HAP-1 (cell line): ENCODE data around the gene CAMK4.
A peak's percentile ranks its signal among the peaks of the same experiment; 100 is the strongest.
"Not testable (repeated sequence)": the region's sequence is repeated elsewhere in the genome, so short reads cannot be mapped to it uniquely, and the experiment has no call there.

Source experiments
- DNase-seq, 2 experiments: peaks; one replicate each; pipeline ENCODE4 v3.0.0-alpha.2; 2016 to 2020; ENCODE audit warnings: low spot score in 2 of 2
- H3K27me3 ChIP-seq: fragments of 250-450 bp; sonication (Bioruptor Pico); 2 replicates; pipeline ENCODE4 v1.5.1; 2020; ENCODE audit warnings: low read depth, mild to moderate bottlenecking, moderate library complexity
- H3K36me3 ChIP-seq: fragments of 250-450 bp; sonication (Bioruptor Pico); replicated peaks from 2 replicates; pipeline ENCODE4 v1.5.1; 2020; ENCODE audit warnings: mild to moderate bottlenecking
- H3K4me1 ChIP-seq: fragments of 250-450 bp; sonication (Bioruptor Pico); 2 replicates; pipeline ENCODE4 v1.5.1; 2020; ENCODE audit warnings: mild to moderate bottlenecking
- H3K4me3 ChIP-seq: fragments of 250-450 bp; sonication (Bioruptor Pico); 2 replicates; pipeline ENCODE4 v1.5.1; 2020; ENCODE audit warnings: mild to moderate bottlenecking, moderate library complexity
- H3K9me3 ChIP-seq: fragments of 250-450 bp; sonication (Bioruptor Pico); 2 replicates; pipeline ENCODE4 v1.5.1; 2020; ENCODE audit warnings: mild to moderate bottlenecking, moderate library complexity
- in situ Hi-C: fragments of 300-500 bp; cut with MboI; formaldehyde crosslinking; loops from 3 replicates; pipeline ENCODE4 v1.14.3; 2020; ENCODE audit warnings: low sequenced_read_pairs, inconsistent platforms, mixed read lengths

CAMK4 gene

DNA sequence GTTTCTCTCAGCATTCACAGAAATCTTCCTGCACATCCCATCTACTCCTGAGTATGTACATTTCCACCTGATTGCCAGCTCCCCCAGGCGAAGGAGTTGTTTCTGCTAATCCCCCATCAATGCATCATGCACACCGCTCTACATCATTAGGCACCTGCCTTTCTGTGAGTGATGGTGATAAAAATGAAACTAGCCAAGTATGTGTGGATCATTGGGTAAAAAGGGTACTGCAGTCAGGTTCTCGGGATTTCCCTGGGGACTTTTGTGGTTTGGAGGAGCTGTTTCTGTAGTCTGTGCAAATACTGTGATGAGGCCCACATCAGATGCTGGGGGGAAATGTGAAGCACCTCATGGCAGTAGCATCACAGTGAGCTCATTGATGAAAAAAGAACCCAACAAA, 30.4 kb downstream of the CAMK4 start:
- Histone ChIP-seq H3K4me1 (no peaks in the 10 kb centered on the region), H3K27me3 (no peaks in the 10 kb centered on the region), H3K4me3 (no peak overlapping the region)

DNA sequence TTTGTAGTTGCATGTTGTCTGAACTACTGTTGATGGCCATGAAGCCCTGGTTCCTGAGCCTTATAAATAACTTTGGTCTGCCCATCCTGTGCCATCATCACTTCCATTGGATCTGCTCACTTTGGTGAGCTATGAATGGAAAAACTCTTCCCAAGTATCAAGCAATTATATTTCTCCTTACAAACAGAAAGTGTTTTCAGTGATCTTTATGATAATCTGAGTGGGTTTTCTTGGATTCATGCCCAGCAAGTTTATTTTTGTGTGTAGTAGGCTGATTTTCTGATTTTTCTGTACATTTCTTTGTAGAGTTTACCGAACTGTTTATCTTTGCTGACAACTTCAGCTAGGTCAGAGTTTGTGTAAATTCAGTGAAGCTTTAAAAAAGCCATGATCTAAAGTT, 31.0 kb downstream of the CAMK4 start:
- H3K27me3 ChIP-seq = no peaks in the 10 kb centered on the region
- no peaks in the 10 kb centered on the region for H3K4me1 ChIP-seq
- no peak for DNase-seq
- H3K36me3 ChIP-seq = no peaks in the 10 kb centered on the region
- no peak overlapping the region for H3K4me3 ChIP-seq
- H3K9me3 ChIP-seq = no peaks in the 10 kb centered on the region
- in situ Hi-C loops = loop anchor here (25.0 kb wide), 1 partner anchor 493 kb away; no protein-coding TSS in a partner anchor

More for the DNA sequence above, 30.4 kb downstream of the CAMK4 start:
- in situ Hi-C loops = loop anchor here (25.0 kb wide), 1 partner anchor 492 kb away; no protein-coding TSS in a partner anchor
- DNase-seq = no peak
- Histone ChIP-seq H3K36me3 (no peaks in the 10 kb centered on the region), H3K9me3 (no peaks in the 10 kb centered on the region)

DNA sequence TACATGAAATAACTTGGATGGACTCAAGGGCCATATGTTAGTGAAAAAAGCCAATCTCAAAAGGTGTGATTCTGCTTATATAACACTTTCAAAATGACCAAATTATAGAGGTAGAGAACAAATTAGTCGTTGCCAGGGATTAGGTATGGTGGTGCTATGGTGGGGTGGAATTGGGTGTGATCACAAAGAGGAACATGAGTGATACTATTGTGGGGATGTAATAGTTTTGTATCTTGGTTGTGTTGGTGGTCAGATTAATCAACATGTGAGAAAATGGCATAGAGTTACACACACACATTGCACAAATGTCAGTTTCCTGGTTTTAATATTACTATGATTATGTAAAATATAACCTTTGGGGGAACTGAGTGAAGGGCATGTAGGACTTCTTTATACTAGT, 31.9 kb downstream of the CAMK4 start:
- no peak for DNase-seq
- in situ Hi-C loops = loop anchor here (25.0 kb wide), 1 partner anchor 494 kb away; no protein-coding TSS in a partner anchor
- Histone ChIP-seq H3K36me3 (no peaks in the 10 kb centered on the region), H3K4me3 (no peak overlapping the region), H3K4me1 (no peaks in the 10 kb centered on the region), H3K9me3 (no peaks in the 10 kb centered on the region), H3K27me3 (no peaks in the 10 kb centered on the region)

DNA sequence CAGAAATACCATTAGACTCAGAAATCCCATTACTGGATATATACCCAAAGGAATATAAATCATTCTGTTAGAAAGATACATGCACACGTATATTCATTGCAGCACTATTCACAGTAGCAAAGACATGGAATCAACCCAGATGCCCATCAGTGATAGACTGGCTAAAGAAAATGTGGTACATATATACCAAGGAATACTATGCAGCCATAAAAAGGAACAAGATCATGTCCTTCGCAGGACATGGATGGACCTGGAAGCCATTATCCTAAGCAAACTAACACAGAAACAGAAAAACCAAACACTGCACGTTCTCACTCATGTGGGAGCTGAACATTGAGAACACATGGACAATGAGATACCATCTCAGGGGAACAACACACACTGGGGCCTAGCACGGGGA, 33.4 kb downstream of the CAMK4 start:
- not testable (repeated sequence) for H3K27me3 ChIP-seq, H3K4me1 ChIP-seq, DNase-seq, H3K4me3 ChIP-seq, H3K36me3 ChIP-seq, H3K9me3 ChIP-seq
- in situ Hi-C loops = loop anchor here (25.0 kb wide), 1 partner anchor 495 kb away; no protein-coding TSS in a partner anchor

DNA sequence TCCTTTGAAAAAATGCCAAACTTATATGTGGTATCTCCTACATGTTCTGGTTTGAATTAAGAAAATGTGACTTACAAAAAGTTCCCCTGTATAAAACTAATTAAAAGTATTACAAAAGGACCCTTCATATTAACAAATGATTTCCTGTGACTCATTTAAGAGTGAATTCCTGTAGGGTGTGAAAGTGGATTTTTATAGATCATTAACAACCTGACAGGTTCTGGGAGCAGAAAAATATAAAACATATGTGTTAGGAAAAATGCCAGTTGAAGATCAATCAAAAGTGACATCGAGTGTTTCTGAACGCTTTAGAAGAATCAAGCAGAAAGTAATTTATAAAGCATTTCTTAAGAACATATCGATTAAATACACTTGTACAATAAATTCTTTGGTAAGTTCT, 35.5 kb downstream of the CAMK4 start:
- H3K4me1 ChIP-seq = no peaks in the 10 kb centered on the region
- no peaks in the 10 kb centered on the region for H3K36me3 ChIP-seq
- no peaks in the 10 kb centered on the region for H3K27me3 ChIP-seq
- no peak for DNase-seq
- no peaks in the 10 kb centered on the region for H3K9me3 ChIP-seq
- in situ Hi-C loops = loop anchor here (10.0 to 25.0 kb wide), 2 partner anchors 95 to 497 kb away; no protein-coding TSS in a partner anchor
- H3K4me3 ChIP-seq = no peak overlapping the region

DNA sequence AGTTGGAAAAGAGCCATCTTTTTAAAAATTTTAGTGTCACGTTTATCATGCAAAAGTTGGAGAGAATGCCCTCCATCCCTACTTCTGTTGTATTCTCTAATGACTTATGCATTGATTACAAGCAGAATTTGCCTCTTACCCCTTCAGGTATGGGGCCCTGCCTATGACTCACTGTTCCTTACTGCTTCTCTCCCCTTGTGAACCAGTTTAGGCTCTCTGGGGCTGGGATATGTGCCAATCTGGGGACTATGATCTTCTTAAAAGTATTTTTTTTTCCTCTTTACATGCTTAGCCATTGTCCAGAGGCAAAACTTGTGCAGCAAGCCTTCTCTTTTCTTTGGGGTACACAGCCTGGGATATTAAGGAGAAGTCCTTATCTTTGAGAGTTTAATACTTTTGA, 37.4 kb downstream of the CAMK4 start:
- H3K9me3 ChIP-seq = no peaks in the 10 kb centered on the region
- H3K36me3 ChIP-seq = no peaks in the 10 kb centered on the region
- no peak for DNase-seq
- no peak overlapping the region for H3K4me3 ChIP-seq
- no peaks in the 10 kb centered on the region for H3K27me3 ChIP-seq
- no peaks in the 10 kb centered on the region for H3K4me1 ChIP-seq
- in situ Hi-C loops = loop anchor here (10.0 to 25.0 kb wide), 2 partner anchors 97 to 499 kb away; no protein-coding TSS in a partner anchor

DNA sequence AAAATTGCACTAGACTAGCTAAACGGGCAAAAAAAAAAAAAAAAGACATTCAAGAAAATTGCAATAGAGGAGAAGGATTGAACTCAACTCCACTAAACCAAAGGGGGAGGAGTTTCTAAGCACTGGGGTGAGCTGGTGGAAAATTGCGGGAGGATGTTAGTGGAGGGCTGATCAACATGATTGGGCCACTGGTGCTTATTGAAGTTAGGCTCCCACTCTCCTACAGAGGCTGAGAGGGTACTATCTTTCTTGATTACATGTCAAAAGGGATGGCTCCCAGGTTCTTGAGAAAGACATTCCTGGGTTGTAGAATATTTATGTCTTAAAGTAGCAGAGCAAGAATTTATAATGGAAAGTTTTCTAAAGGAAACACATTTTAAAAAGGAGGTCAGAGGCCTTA, 38.0 kb downstream of the CAMK4 start:
- no peaks in the 10 kb centered on the region for H3K36me3 ChIP-seq
- H3K4me3 ChIP-seq = no peak overlapping the region
- in situ Hi-C loops = loop anchor here (10.0 to 25.0 kb wide), 2 partner anchors 97 to 500 kb away; no protein-coding TSS in a partner anchor
- no peaks in the 10 kb centered on the region for H3K9me3 ChIP-seq
- no peak for DNase-seq
- no peaks in the 10 kb centered on the region for H3K4me1 ChIP-seq
- H3K27me3 ChIP-seq = no peaks in the 10 kb centered on the region

DNA sequence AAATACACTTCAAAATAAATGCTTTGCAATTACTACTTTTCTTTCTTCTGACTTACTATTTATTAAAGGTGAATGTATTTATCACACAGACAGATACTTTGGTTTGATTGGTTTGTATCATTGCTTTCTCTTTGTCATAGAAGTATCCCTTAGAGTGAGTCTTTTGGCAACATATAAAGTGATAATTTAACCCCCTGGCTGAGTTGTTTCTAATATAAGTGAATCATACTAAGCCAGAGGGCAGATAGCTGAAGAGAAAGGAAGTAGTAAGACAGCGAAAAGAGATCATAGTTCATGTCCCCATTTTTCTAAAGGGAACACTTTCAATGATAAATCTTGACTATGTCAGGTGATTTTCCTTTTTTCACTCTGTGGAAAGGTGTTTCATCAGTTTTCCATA, 38.6 kb downstream of the CAMK4 start:
- no peak for DNase-seq
- H3K36me3 ChIP-seq = no peaks in the 10 kb centered on the region
- in situ Hi-C loops = loop anchor here (10.0 to 25.0 kb wide), 2 partner anchors 98 to 501 kb away; no protein-coding TSS in a partner anchor

DNA sequence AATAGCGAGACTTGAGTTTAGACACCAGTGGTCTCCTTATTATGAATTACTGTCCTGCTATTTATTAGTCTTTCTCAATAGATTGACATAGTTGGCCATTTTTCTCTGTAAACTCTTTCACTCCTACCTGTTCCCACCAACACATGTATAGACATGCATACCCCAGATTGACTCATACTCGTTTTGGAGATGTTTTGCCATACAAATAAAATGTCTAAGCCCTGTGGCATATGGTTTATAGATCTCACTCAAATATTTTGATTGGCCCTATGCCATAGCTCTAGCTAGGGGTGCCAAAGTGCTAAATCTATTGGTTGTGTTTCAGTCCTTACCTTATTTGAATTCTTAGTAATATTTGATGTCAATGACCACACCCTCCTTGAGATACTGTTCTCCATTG, 42.3 kb downstream of the CAMK4 start:
- DNase-seq = no peak
- Histone ChIP-seq H3K4me3 (no peak overlapping the region), H3K9me3 (no peaks in the 10 kb centered on the region), H3K36me3 (no peaks in the 10 kb centered on the region), H3K27me3 (no peaks in the 10 kb centered on the region), H3K4me1 (no peaks in the 10 kb centered on the region)
- in situ Hi-C loops = loop anchor here (10.0 to 25.0 kb wide), 2 partner anchors 102 to 504 kb away; no protein-coding TSS in a partner anchor

More for the DNA sequence above, 38.6 kb downstream of the CAMK4 start:
- Histone ChIP-seq H3K27me3 (no peaks in the 10 kb centered on the region), H3K9me3 (no peaks in the 10 kb centered on the region), H3K4me3 (no peak overlapping the region), H3K4me1 (no peaks in the 10 kb centered on the region)

DNA sequence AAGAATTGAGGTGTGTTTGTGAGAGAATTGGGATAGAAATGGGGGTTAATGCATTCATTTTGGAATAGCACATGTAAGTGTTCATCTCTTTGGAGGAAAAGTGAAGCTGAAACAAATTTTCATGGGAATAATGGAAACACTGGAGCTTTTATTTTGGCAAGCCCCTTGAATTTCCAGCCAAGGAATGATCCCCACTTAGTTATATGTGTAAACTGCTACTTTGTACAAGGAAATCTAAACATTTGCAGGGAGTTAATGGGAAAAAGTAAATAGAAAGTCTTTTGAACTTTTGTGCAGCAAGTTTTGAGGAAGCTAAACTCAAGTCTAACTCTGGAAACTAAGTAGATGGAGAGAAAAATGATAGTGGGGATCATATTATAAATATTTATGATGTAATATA, 44.1 kb downstream of the CAMK4 start:
- Histone ChIP-seq H3K4me3 (no peak overlapping the region), H3K27me3 (no peaks in the 10 kb centered on the region), H3K4me1 (no peaks in the 10 kb centered on the region), H3K36me3 (no peaks in the 10 kb centered on the region), H3K9me3 (no peaks in the 10 kb centered on the region)
- in situ Hi-C loops = loop anchor here (10.0 to 25.0 kb wide), 2 partner anchors 103 to 506 kb away; no protein-coding TSS in a partner anchor
- no peak for DNase-seq

DNA sequence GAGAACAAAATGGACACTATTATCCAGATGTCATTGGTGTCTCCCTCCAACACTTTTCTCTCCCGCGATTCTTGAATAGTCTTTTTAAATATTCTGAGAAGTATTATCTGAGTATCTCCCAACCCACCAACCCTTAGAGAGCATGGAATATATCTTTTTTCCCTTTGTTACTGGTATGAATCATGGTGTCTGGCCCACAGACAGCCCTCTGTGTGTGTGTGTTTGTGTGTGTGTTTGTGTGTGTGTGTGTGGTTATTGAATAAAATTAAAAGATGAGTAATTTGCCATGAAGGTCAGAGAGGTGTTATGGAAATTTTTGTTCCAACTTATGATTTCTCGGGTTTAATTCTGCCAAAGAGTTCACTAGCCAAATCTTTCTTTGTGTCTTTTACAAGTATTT, 47.7 kb downstream of the CAMK4 start:
- no peaks in the 10 kb centered on the region for H3K4me1 ChIP-seq
- no peaks in the 10 kb centered on the region for H3K9me3 ChIP-seq
- H3K36me3 ChIP-seq = no peaks in the 10 kb centered on the region
- in situ Hi-C loops = loop anchor here (25.0 kb wide), 1 partner anchor 510 kb away; no protein-coding TSS in a partner anchor
- no peak overlapping the region for H3K4me3 ChIP-seq
- H3K27me3 ChIP-seq = no peaks in the 10 kb centered on the region
- no peak for DNase-seq

DNA sequence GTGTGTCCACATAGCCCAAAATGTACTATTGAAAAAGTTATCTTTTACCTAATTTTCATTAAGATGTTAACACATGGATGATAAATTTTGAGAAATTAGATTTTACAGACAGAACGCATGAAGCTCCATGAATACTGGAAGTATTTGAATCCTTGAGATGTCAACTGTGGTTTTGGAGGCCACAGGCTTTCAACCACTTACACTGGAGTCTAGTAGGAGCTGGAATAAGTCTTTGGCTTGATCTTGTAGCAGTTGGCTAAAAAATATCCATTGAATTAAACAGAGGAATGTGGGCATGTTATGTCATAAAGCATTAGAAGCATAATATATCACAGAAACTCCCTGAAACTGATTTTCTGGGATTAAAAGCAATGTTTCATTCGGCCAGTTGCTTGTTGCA, 52.9 kb downstream of the CAMK4 start:
- Histone ChIP-seq H3K4me3 (no peak overlapping the region), H3K27me3 (no peaks in the 10 kb centered on the region), H3K4me1 (no peaks in the 10 kb centered on the region), H3K9me3 (no peaks in the 10 kb centered on the region), H3K36me3 (no peaks in the 10 kb centered on the region)
- no peak for DNase-seq
- in situ Hi-C loops = no loop called here

DNA sequence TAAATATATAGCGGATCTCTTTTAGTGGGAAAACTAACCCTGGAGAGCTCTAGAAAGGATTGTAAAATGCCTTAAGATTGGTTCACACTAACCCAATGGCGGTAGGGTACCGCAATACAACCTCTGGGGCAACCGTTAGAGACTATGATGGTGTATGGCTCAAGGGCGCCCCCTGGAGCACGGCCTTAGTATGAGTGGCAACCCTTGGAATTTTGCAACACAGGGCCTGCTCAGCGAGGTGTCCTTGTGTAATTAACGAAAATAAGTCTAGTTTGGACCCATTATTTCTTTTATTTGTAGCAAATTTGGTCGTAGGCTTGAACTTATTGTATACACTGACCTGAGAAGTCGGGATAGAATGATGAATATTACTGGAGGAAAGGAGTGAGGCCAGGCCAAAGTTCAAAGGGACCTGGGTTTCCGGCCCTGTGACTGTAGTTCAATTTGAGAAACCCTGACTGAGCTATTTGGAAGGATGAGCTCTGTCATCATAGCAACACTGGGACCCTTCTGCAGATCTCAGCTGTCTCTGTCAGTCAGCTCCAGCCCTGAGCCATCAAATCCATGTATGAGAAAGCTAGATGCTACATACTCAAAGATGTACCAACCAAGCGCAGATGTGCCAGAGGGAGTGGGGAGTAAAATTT, 54.8 kb downstream of the CAMK4 start:
- in situ Hi-C loops = no loop called here
- no peaks in the 10 kb centered on the region for H3K4me1 ChIP-seq
- DNase-seq = peak; percentile 41 to 83
- no peak overlapping the region for H3K4me3 ChIP-seq
- no peaks in the 10 kb centered on the region for H3K9me3 ChIP-seq
- H3K27me3 ChIP-seq = no peaks in the 10 kb centered on the region
- no peaks in the 10 kb centered on the region for H3K36me3 ChIP-seq

DNA sequence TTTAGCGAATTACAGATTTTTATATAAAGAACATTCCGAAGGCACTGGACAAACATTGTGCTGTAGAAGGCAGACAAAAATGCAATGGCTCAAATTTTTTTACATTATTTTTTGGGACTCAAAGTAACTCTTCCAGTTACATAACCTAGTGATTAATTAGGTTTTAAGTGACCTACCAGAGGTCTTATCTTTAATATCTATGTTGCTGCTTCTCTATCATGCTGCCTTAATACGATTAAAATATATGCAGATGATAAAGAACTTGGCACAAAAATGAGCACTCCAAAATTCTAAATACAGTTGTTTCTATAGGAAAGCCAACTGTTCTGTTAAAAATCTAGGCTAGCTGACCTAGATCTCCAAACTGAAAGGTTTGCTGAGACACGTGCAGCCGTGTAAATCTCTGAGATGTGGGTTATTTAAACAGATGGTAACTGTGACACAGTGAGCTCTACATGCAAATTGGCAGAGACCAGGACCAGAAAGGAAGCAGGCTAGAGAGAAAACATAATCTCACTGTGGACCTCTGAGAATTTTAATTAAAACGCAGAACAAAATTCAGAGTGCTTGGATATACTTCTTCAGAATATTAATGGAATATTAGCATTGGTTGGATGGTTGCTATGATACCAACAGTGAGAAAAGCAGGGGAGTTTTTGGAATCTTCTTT, 56.2 kb downstream of the CAMK4 start:
- Histone ChIP-seq H3K4me1 (no peaks in the 10 kb centered on the region), H3K36me3 (no peaks in the 10 kb centered on the region), H3K27me3 (no peaks in the 10 kb centered on the region), H3K9me3 (no peaks in the 10 kb centered on the region), H3K4me3 (no peak overlapping the region)
- no peak for DNase-seq
- in situ Hi-C loops = no loop called here
